BJ (cell line): Measurements from ENCODE around the gene NGB. TPM values are rescaled to one million over a fixed set of nuclear protein-coding genes. Genes with fewer than 3 reads are reported as not detected.

ENCODE experiments used
- CTCF ChIA-PET: fragments of 350-600 bp; formaldehyde crosslinking; extraction: SDS; loops from one replicate; lab custom pipeline; 2021; ENCODE audit warnings: antibody characterized with exemption, inconsistent platforms; lab: Yijun Ruan, JAX
- POLR2A ChIA-PET: fragments of 300-600 bp; sonication (Branson Sonifier 250); formaldehyde crosslinking; extraction: SDS; loops from one replicate; lab custom pipeline; 2021; ENCODE audit warnings: antibody characterized with exemption; lab: Charles Lee
- DNase-seq: peaks from one replicate; pipeline ENCODE4 v3.0.0-alpha.2; 2011; ENCODE audit warnings: low read depth
- H3K27me3 ChIP-seq: 2 replicates; pipeline ENCODE4 v1.6.0; 2011; ENCODE audit warnings: low read length; ENCODE audit not compliant: control insufficient read depth, insufficient read depth
- H3K36me3 ChIP-seq: 2 replicates; pipeline ENCODE4 v1.5.1; 2011; ENCODE audit warnings: low read length; ENCODE audit not compliant: control insufficient read depth, insufficient read depth
- H3K4me3 ChIP-seq: 2 replicates; pipeline ENCODE4 v1.5.1; 2011; ENCODE audit warnings: low read depth, mild to moderate bottlenecking, control low read depth, low read length
- polyA plus RNA-seq: library from polyadenylated mRNA; depleted of rRNA; stranded (reverse); fragments of >200 nt; gene quantifications from 2 replicates; pipeline ENCODE4 v1.2.3, GENCODE V29; 2011
- TF ChIP-seq, protein P1 (sequence below): IDR thresholded peaks from 2 replicates; pipeline ENCODE4 v1.5.1; 2011; ENCODE audit warnings: low read depth, mild to moderate bottlenecking, control low read depth, inconsistent platforms, low read length, moderate library complexity; ENCODE audit not compliant: insufficient read depth

Gene NGB
- polyA plus RNA-seq, 1 experiment: 0.05 TPM

DNA sequence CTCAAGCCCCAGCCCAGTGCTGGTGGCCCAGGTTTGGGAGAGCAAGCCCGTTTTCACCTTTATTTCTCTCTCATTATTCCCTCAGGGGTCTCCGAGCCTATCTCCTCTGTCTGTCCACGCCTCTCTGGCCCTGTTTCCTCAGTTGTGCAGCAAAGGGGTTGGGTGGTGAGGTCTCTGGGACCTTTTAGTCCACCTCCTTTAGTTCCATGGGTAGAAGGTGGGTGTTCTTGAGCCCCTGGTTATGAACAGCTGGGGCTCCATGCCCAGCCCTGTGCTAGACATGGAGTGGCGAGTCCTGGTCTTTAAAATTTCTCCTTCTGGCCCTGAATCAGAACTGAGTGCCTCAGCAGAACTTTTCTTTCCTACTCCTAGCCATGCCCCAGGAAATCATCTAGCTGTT is 1.3 kb upstream of the NGB start:
- POLR2A ChIA-PET: no interaction called here
- Histone ChIP-seq H3K27me3 (peaks cover 13% of the 10 kb centered on the region), H3K4me3 (no peak overlapping the region), H3K36me3 (peaks cover 2% of the 10 kb centered on the region; the same call in 1 of the 2 replicates)
- CTCF ChIA-PET: no interaction called here
- TF ChIP-seq, protein P1, sequence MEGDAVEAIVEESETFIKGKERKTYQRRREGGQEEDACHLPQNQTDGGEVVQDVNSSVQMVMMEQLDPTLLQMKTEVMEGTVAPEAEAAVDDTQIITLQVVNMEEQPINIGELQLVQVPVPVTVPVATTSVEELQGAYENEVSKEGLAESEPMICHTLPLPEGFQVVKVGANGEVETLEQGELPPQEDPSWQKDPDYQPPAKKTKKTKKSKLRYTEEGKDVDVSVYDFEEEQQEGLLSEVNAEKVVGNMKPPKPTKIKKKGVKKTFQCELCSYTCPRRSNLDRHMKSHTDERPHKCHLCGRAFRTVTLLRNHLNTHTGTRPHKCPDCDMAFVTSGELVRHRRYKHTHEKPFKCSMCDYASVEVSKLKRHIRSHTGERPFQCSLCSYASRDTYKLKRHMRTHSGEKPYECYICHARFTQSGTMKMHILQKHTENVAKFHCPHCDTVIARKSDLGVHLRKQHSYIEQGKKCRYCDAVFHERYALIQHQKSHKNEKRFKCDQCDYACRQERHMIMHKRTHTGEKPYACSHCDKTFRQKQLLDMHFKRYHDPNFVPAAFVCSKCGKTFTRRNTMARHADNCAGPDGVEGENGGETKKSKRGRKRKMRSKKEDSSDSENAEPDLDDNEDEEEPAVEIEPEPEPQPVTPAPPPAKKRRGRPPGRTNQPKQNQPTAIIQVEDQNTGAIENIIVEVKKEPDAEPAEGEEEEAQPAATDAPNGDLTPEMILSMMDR: no peak
- no peak for DNase-seq

DNA sequence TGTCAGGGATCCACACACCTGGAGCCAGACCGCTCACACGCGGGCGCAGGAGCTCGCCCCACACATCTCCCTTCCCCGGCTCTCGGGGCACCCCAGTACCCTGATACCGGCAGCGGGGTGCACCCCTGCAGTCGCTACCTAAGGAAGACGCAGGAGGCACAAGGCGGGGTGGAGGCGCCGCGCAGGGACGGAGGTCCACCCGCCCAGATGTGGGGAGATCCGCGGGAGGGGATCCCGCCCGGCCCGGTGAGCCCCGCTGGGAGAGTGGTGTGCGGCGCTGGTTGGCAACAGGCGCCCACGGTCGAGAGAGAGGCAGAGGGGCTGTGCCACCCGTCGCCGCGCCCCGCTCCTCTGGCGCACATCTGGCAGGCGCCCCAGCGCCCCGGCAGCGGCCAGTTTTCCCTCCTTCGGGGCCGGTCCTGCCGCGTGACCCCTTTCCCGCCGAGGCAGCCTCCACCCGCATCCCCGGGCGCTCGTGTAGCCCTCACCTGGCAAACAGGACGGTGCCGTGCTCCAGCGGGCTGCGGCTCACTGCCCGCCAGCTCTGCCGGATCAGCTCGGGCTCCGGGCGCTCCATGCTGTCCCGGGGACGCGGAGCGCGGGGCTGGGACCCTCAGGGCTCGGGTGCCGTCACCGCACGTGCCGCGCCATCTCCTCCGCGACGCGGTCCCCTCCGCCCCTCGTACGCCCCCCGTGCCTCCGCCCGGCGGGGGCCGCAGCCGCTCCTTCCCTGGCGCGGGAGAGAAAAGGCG is 469 bp downstream of the NGB start:
- ChIA-PET CTCF (no interaction called here), POLR2A (no interaction called here)
- Histone ChIP-seq H3K27me3 (peaks cover 14% of the 10 kb centered on the region), H3K36me3 (no peaks in the 10 kb centered on the region), H3K4me3 (no peak overlapping the region)
- TF ChIP-seq, protein P1: no peak
- no peak for DNase-seq

DNA sequence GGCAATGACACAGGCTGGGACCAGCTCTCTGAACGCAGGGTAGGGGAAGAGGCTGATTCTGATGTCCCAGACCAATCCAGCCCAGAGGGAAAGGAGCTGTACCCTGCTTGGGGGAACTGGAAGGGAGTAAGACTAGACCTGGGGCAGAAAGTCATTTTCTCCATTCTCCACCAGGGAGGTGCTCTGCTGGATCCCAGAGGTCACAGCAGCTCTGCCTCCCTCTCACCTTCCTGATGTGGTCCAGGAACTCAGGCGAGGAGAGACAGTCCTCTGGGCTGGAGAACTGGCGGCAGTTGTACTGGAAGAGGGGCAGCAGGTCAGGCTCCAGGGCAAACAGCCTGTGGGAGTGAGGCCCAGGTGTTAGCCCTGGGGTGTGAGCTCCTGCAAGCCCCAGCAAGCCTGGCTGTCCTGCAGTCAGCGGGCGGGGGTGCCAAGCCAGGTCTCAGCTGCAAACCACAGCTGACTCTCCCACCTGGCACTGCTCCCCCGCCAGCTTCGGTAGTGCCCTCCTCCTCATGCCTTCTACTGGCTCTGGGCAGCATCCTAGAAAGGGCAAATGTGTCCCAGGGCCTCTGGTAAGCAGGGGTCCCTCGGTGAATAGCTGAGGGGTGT is 1.9 kb downstream of the NGB start:
- CTCF ChIA-PET: no interaction called here

DNA sequence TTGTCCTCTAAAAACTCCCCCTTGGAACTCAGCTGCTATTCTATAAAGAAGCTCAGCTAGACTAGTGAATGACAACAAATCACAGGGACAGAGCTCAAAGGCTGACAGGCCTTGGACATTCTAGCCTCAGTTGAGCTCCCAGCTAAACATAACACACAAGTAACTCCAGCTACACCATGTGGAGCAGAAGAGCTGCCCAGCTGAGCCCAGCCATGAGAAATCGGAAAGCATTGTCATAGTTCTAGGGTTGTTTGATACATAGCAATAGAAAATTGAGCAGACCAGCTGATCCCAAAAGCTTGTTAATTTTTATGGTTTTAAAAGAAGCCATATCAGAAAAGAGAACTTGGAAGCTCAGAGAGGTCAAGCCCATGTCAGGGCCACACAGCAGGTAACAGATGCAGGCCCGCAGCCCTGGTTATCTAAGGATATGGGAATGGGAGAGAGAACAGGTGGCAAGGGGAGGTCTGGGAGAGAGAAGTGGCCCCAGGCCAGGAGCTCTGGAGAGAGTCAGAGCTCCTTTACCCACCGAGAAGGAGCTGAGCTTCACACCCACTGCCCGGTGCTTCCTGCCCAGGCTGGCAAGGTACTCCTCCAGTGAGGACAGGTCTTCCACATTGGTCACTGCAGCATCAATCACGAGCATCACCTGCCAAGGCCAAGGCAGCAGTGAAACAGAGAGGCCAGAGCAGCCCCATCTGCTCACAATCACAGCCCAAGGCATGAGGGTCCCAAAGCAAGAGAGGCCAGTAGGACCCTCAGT is 2.9 kb downstream of the NGB start:
- CTCF ChIA-PET: interaction anchor here (0.6 kb wide), 1 partner anchor 97 kb away, joined by 3 read pairs; no protein-coding TSS in a partner anchor
- POLR2A ChIA-PET: no interaction called here
- peaks cover 18% of the 10 kb centered on the region for H3K27me3 ChIP-seq

More for the DNA sequence above, 1.9 kb downstream of the NGB start:
- no peaks in the 10 kb centered on the region for H3K36me3 ChIP-seq
- H3K4me3 ChIP-seq: no peak overlapping the region
- H3K27me3 ChIP-seq: peaks cover 14% of the 10 kb centered on the region
- no peak for DNase-seq
- TF ChIP-seq, protein P1: no peak
- POLR2A ChIA-PET: no interaction called here

More for the DNA sequence above, 2.9 kb downstream of the NGB start:
- no peak for DNase-seq
- H3K36me3 ChIP-seq: no peaks in the 10 kb centered on the region
- TF ChIP-seq, protein P1: no peak
- no peak overlapping the region for H3K4me3 ChIP-seq
